Omental fat pad (tissue), 4 donors: ENCODE data around the gene RNF208. TPM values are rescaled to one million over a fixed set of nuclear protein-coding genes. Genes with fewer than 3 reads are reported as not detected.

Experiments
- ATAC-seq: fragments of 150-250 bp; one replicate; pipeline ENCODE4 v1.9.1; 2016; ENCODE audit warnings: mild to moderate bottlenecking, moderate library complexity; ENCODE audit not compliant: low FRiP score
- DNase-seq: peaks from one replicate; pipeline ENCODE4 v3.0.0-alpha.2; 2019; ENCODE audit warnings: low spot score
- CTCF ChIP-seq, 3 donors: fragments of 450-650 bp; IDR thresholded peaks; one replicate each; pipeline ENCODE4 v1.5.1; 2016 to 2017; ENCODE audit warnings: antibody characterized with exemption in 3 of 3, mild to moderate bottlenecking in 3 of 3, moderate library complexity in 2 of 3
- total RNA-seq, 4 donors: library from RNA; depleted of rRNA; stranded (reverse); fragments of >200 nt; gene quantifications; one replicate each; pipeline ENCODE4 v1.1.0, GENCODE V29; 2016

The RNF208 gene
- total RNA-seq, 4 donors from 2014 or later, result 0.65 to 1.0 (median 0.72) TPM; not detected in 1

GRCh38 chr9:137251490-137252268 lies 29.6 kb upstream of the RNF208 start:
- TF ChIP-seq CTCF (IDR thresholded peaks at IDR 0.05), result no peak
- ATAC-seq (no peak), DNase-seq (no peak)

- TF ChIP-seq CTCF (IDR thresholded peaks at IDR 0.05), result no peak
- DNase-seq, result no peak
- ATAC-seq, result no peak
Observed at GRCh38 chr9:137251194-137251461, 29.1 kb upstream of the RNF208 start, which contains the start of gene STPG3. STPG3 (plus strand) TSS chr9:137251286; CDS start chr9:137251287, 1 bp downstream.

GRCh38 chr9:137250329-137251193 lies 28.5 kb upstream of the RNF208 start:
- DNase-seq (no peak), ATAC-seq (no peak)
- TF ChIP-seq CTCF (IDR thresholded peaks at IDR 0.05), result no peak

- ATAC-seq (no peak), DNase-seq (no peak)
- no peak for TF ChIP-seq CTCF (IDR thresholded peaks at IDR 0.05)
Observed at GRCh38 chr9:137247916-137248175, 25.8 kb upstream of the RNF208 start.

- TF ChIP-seq CTCF (IDR thresholded peaks at IDR 0.05), result no peak
- ATAC-seq, result no peak
- no peak for DNase-seq
Observed at GRCh38 chr9:137247135-137247915, 25.3 kb upstream of the RNF208 start.

- ATAC-seq (no peak), DNase-seq (no peak)
- TF ChIP-seq CTCF (IDR thresholded peaks at IDR 0.05), result no peak
Observed at GRCh38 chr9:137245450-137246421, 23.7 kb upstream of the RNF208 start.
